ENCODE measurements around the gene HS3ST3A1.

HS3ST3A1 gene

GRCh38 chr17:13601322-13601775 lies 380 bp downstream of the HS3ST3A1 start:
- Histone ChIP-seq H3K4me3 (ENCODE audit: low read depth, low read length) (peak overlapping the region; percentile 54), H3K9me3 (no peaks in the 10 kb centered on the region), H3K4me1 (no peaks in the 10 kb centered on the region), H3K36me3 (no peaks in the 10 kb centered on the region), H3K27me3 (peaks cover 28% of the 10 kb centered on the region)
- TF ChIP-seq, protein P1, sequence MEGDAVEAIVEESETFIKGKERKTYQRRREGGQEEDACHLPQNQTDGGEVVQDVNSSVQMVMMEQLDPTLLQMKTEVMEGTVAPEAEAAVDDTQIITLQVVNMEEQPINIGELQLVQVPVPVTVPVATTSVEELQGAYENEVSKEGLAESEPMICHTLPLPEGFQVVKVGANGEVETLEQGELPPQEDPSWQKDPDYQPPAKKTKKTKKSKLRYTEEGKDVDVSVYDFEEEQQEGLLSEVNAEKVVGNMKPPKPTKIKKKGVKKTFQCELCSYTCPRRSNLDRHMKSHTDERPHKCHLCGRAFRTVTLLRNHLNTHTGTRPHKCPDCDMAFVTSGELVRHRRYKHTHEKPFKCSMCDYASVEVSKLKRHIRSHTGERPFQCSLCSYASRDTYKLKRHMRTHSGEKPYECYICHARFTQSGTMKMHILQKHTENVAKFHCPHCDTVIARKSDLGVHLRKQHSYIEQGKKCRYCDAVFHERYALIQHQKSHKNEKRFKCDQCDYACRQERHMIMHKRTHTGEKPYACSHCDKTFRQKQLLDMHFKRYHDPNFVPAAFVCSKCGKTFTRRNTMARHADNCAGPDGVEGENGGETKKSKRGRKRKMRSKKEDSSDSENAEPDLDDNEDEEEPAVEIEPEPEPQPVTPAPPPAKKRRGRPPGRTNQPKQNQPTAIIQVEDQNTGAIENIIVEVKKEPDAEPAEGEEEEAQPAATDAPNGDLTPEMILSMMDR (IDR thresholded peaks at IDR 0.05; ENCODE audit: low read depth, low read length), result no peak
- peak; percentile 23 for DNase-seq

DNA sequence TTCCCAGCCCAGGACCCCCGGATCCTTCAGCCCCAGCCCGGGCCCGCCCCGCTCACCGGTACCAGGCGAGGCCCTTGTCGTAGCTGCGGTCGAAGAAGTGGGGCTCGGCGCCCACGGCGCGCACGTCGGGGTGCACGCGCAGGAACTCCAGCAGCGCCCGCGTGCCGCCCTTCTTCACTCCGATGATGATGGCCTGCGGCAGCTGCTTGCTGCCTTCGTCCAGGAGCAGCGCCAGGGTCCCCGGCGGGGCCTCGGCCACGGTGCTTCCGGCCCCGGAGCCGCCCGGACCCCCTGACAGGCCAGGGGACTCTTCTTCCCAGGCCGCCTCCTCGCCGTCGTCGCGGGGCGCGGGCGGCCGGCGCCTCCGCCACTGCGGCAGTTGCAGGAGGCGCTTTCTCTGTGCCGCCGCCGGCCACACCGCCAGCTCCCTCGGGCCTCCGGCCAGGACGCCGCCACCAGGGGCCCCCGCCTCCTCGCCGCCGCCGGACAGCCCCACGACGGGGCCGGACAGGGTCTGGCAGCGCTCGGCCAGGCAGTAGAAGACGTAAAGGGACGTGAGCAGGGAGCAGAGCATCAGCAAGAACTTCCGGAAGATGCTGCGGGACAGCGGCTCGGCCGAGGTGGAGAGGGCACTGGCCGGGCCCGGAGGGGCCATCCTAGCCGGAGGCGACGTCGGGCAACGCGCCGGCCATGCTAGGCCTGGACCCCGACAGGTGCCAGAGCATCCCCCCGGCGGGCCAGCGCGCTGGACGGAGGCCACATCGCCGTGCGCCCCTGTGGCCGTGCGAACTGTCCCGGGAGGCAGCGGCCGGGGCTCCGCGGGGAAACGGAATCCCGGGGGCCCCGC lies 1.0 kb downstream of the HS3ST3A1 start:
- TF ChIP-seq, protein P1 (IDR thresholded peaks at IDR 0.05; ENCODE audit: low read depth, low read length), result no peak
- Histone ChIP-seq H3K27me3 (peaks cover 28% of the 10 kb centered on the region), H3K9me3 (no peaks in the 10 kb centered on the region), H3K4me3 (ENCODE audit: low read depth, low read length) (peak overlapping the region; percentile 54), H3K36me3 (no peaks in the 10 kb centered on the region), H3K4me1 (no peaks in the 10 kb centered on the region)
- peak; percentile 21 for DNase-seq

GRCh38 chr17:13599864-13600263 lies 1.9 kb downstream of the HS3ST3A1 start:
- H3K27me3 ChIP-seq, result peaks cover 28% of the 10 kb centered on the region

DNA sequence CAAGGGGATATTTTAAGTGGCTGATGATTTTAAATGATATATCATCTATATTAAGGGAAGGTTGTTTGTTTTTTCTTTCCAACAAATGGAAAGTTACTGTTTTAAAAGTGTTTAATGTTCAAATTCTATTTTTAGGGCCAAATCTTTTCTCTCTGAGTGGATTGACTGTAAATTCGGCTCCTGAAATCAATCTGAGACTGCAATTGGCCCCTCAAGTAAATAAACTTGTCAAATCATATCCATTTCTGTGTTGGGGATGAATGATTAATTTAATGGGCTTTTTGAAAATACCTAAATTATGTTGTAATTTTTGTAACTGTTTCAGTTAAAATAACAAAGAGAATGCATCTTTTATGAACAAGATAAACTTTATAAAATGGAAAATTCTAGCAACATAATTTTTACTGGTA lies 2.6 kb downstream of the HS3ST3A1 start:
- peaks cover 28% of the 10 kb centered on the region for H3K27me3 ChIP-seq
- no peaks in the 10 kb centered on the region for H3K9me3 ChIP-seq
- no peak overlapping the region for H3K4me3 ChIP-seq (ENCODE audit: low read depth, low read length)
- TF ChIP-seq, protein P1 (IDR thresholded peaks at IDR 0.05; ENCODE audit: low read depth, low read length), result no peak
- no peak for DNase-seq
- H3K4me1 ChIP-seq, result no peaks in the 10 kb centered on the region
- no peaks in the 10 kb centered on the region for H3K36me3 ChIP-seq

More at GRCh38 chr17:13599864-13600263, 1.9 kb downstream of the HS3ST3A1 start:
- Histone ChIP-seq H3K36me3 (no peaks in the 10 kb centered on the region), H3K9me3 (no peaks in the 10 kb centered on the region), H3K4me1 (no peaks in the 10 kb centered on the region), H3K4me3 (ENCODE audit: low read depth, low read length) (peak overlapping the region; percentile 54)
- no peak for DNase-seq
- TF ChIP-seq, protein P1 (IDR thresholded peaks at IDR 0.05; ENCODE audit: low read depth, low read length), result no peak

- DNase-seq, result no peak
- no peaks in the 10 kb centered on the region for H3K9me3 ChIP-seq
- H3K4me3 ChIP-seq (ENCODE audit: low read depth, low read length), result no peak overlapping the region
- no peaks in the 10 kb centered on the region for H3K4me1 ChIP-seq
- TF ChIP-seq, protein P1 (IDR thresholded peaks at IDR 0.05; ENCODE audit: low read depth, low read length), result no peak
- H3K27me3 ChIP-seq, result peaks cover 28% of the 10 kb centered on the region
- no peaks in the 10 kb centered on the region for H3K36me3 ChIP-seq
These were observed 3.2 kb downstream of the HS3ST3A1 start for GRCh38 chr17:13598353-13599167.

All from BE2C (cell line).